GM20000 (cell line): ENCODE measurements around the gene SYT7.

Experiments
- DNase-seq: peaks from one replicate; pipeline ENCODE4 v3.0.0; 2012; ENCODE audit warnings: low spot score
- TF ChIP-seq, protein P1 (sequence below): IDR thresholded peaks from 2 replicates; pipeline ENCODE4 v1.5.1; 2012; ENCODE audit warnings: mild to moderate bottlenecking, control low read depth; ENCODE audit errors: extremely low read depth, missing control alignments

The SYT7 gene

DNA sequence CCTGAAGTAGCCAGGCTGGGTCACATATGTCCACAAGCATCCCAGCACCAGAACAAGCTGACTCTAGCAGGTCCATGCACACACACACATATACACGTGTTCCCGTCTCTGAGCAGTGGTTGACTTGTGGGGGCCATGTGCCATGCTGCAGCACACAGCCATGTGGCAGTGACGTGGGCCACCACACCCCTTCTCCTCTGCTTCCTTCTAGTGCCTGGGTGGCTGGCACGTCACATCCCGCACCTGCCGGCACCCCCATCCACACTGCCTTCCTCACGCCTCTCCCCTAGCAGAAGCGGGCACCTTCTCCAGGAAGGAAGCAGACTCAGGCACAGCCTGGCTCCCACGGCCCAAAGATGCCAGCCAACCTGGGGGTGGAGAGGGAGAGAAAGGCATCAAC, 9.5 kb downstream of the SYT7 start:
- TF ChIP-seq, protein P1, sequence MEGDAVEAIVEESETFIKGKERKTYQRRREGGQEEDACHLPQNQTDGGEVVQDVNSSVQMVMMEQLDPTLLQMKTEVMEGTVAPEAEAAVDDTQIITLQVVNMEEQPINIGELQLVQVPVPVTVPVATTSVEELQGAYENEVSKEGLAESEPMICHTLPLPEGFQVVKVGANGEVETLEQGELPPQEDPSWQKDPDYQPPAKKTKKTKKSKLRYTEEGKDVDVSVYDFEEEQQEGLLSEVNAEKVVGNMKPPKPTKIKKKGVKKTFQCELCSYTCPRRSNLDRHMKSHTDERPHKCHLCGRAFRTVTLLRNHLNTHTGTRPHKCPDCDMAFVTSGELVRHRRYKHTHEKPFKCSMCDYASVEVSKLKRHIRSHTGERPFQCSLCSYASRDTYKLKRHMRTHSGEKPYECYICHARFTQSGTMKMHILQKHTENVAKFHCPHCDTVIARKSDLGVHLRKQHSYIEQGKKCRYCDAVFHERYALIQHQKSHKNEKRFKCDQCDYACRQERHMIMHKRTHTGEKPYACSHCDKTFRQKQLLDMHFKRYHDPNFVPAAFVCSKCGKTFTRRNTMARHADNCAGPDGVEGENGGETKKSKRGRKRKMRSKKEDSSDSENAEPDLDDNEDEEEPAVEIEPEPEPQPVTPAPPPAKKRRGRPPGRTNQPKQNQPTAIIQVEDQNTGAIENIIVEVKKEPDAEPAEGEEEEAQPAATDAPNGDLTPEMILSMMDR: no peak
- DNase-seq: no peak

DNA sequence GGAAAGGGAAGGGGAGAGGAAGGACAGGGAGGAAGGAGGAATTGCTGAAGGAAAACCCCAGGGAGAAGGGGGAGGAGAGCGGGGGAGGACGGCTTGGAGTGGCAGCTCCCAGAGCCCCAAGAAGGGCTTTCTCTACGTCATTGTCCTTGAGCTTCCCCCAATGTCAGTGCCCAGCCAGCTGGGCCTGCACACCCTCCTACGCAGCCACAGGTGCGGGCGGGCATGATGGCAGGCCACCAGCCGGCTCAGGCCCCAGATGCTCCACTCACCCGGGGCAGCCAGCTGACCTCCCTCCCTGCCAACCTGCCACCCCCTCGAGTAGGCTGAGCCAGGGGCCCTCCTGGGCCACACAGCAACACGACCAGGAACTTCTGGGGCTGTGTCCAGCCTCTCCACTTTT, 11.2 kb downstream of the SYT7 start:
- TF ChIP-seq, protein P1: no peak
- no peak for DNase-seq

DNA sequence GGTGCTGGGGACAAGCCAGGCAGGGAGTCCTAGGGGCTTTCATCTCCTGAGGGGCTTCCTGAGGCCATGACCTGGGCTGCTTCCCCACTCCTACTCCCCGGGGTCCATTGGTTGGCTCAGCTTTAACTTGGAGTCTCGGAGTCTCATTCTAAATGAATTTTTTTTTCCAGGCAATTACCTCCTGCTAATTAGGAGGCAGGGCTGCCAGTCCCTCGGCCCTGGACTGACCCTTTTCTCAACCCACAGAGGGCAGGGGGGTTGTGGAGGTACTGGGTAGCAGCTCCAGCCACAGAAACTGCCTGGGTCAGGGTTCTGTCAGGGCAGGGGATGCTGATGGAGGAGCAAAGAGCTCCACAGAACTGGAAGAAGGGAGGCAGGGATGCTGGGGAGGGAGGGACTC, 11.9 kb downstream of the SYT7 start:
- TF ChIP-seq, protein P1: no peak
- no peak for DNase-seq

DNA sequence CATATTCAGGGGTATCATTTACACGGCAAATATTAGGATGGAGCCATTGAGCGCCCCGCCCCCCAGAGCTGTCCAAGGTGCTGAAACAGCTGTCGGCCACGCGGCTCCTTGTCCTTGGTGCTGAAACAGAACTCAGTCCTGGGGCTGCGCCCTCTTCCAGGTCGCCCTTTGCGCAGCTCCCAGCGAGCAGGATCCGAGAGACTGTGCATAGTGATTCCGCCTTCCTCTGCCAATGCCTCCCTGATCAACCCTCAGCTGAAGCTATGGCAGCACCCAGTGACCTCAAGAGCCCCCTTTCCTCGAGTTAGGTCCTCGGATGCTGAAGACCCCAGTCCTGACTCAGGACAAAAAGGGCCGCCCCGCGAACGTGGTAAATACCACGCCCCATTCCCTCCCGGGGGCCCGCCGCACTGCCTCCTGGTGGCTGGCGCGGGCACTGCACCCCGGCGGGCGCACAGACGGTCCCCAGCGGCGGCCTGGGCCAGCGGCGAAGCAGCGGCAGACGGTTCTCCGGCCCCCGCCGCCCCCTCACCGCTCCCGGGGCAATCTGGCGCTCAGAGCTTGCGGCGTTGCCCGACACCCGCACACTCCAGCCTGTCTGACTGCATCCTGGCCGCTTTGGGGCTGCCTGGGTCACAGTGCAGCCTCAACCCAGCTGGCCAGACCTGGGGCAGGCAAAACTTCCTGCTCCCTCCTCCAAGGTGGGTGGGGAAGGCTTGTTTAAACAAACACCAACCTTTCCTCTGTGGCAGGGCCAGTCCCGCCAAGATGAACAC, 13.4 kb downstream of the SYT7 start:
- TF ChIP-seq, protein P1: peak; percentile 40

DNA sequence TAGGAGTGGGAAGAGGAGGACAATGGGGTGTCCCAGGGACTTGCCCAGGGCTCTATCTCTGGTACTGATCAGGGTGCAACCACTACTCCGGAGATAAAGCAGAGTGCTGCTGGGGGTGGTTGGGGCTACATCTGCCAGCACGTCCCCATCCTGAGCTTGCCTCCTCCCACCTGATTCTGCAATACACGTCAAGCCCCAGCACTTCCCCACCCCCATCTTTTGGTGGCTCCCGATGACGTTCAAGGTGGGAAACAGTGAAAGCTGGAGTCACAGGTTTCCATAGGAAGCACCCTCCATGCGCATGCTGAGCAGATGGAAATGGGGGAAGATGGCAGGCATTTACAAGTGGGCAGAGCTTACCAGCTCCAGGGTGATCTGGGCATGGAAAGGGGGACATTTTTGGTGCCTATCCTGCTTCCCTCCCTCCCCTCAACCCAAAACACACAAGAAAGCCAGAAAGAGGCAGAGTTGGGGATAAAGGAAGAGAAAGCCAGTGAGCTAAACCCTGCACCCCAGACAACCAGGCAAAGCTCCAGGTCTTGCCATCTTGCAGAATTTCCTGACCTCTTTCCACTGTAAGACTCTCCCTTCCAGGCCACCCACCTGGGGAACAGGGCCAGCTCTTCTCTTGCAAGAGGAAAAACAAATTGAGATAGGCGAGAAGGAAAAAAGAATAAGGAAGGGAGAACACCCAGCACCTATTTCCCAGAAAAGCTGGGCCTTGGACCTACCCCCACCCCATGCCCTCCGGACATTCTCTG, 15.8 kb downstream of the SYT7 start:
- TF ChIP-seq, protein P1: no peak

More for the DNA sequence above, 13.4 kb downstream of the SYT7 start:
- peak; percentile 89 for DNase-seq

DNA sequence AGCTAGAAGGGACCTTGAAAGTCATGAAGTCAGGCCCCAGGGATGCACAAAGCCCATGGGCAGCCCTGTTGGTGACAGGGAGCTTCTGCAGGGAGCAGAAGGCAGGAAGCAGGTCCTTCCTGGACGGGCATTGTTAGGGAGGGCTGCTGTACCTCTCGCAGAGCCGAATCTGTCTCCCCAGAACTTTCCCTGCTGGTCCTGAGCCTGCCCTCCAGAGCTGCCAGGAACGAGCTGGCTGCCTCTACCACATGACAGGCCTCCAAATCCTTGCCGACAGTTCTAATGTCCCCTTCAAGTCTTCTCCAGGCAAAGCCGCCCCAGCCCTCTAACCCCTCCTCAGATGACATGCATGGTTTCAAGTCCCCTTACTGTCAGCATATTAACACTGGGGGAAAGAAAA, 20.1 kb downstream of the SYT7 start:
- no peak for DNase-seq
- TF ChIP-seq, protein P1: no peak

More for the DNA sequence above, 15.8 kb downstream of the SYT7 start:
- DNase-seq: no peak

DNA sequence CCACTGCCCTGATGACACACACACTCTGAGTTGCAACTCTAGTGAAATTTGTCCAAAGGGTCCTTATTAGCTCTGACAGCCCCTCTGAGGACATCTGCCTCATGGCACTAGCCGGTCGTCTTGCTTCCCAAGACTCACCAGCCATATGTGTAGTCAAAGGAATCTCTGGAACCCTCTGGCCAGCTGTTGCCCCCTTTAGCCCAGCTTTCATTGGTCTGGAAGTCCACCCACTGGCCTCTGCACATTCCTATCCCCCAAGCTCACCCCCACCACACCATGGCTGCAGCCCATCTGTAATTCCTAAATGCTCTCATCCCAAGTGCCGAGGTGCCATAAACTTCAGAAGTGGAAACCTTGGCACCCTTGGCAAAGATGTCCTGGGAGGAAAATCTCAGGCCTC, 24.3 kb downstream of the SYT7 start:
- DNase-seq: no peak
- TF ChIP-seq, protein P1: no peak
